ENCODE measurements around the gene NME9. TPM values are rescaled to one million over a fixed set of nuclear protein-coding genes. Genes with fewer than 3 reads are reported as not detected.

NME9 gene
- total RNA-seq, 1 experiment from 2014 or later: not detected

DNA sequence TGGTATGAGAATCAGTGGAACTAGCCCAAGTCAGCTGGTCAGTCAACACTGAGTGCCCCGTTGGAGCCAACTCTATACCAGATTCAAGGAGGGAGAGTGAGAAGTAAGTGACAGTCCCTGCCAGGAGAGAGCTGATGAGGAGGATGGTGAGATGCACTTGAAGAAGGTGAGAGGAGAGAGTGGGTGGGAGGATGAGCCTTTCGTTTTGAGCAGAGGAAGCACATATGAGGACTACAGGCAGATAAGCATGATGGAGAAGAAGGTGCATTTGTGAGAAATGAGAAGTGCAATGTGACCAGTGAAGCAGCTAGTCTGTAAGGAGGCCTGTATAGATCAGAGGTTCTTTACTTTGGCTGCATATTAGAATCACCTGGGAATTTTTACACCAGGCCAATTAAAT is 40.4 kb downstream of the NME9 start:
- DNase-seq (ENCODE audit: extremely low read depth, low read depth): no peak

DNA sequence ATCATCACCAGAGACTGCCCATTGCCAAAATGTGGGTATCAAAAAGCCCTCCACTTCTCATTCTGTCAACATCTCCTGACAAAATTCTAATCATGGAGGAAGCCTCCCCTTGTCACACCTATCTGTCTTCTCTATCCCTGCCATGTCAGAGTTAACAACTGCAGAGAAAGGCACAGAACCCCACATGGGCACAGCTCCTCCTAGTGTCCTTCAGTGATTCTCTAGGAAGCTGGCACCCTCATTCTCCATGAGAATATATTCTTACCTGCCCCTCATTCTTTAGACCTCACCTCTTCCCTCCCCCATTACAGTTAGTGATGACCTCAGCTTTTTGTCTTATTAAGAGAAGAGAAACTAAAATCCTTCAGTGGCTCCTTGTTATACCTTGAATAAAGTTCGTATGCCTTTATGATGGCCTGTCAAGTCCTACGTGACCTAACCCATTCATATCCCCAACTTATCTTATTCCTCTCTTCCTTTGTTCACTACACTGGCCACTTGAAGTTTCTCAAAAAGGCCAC is 44.6 kb downstream of the NME9 start:
- no peak for DNase-seq (ENCODE audit: extremely low read depth, low read depth)

DNA sequence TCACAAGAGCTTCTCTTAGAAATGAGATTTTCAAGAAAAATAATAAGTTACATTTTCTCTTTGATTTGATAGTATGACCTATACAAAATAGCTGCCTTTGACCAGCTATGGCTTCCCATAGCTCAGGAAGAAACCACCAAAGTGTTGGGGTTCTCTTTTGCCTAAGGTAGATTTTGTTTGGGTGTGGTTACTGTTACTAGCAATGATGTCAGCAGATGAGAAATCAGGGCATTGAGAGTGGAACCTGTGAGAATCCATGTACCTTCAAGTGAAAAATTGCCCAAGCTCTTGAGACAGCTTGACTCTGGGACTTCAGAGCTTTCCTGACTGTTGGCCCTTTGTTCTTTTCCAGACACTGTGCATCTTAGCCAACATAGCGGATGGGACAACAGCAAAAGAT is 45.6 kb downstream of the NME9 start:
- DNase-seq (ENCODE audit: extremely low read depth, low read depth): no peak

DNA sequence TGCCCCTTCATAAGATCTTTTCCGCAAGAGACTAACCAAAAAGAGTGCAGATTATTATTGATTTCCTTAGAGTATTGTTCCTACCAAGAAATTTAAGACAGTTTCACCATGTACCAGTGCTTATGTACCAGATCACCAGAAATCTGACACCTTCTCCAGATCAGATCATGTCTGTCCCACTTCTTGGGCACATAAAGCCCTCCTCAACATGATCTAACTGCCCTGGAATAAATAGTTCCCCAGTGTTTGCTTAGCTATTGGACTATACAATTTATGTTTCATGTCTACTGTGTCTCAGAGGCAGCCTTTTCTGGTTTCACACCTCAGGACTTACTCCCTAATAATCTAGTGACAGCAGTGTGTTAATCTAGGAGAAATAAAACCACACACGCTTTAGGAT is 46.8 kb downstream of the NME9 start:
- DNase-seq (ENCODE audit: extremely low read depth, low read depth): no peak

- DNase-seq (ENCODE audit: extremely low read depth, low read depth): no peak
These were observed 48.1 kb downstream of the NME9 start for GRCh38 chr3:138281561-138281960.

DNA sequence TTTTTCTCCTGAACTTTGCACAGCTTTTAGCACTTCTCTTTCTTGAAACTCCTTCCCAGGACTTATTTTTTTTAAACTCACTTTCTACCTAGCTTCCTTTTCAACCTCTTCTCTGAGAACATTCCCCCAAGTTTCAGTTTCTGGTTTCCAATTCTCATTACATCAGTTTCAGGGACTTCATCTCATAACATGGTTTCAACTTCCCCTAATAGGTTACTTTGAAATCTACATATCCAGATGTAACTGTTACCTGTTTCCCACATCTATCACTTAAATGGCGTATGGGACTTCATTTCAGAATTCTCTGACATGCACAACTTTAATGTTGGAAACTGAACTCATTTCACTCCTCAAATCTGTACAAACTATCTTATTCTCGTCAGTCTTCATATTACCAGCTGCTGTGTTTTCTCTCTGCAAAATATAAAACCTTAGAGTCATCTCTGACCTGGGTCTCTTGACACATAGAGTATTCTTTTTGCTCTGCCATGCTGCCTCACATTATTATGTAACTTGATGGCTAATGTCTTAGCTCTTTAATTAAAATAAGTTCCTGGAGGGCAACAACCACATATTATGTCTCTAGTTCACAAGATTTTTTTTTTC is 58.4 kb downstream of the NME9 start:
- no peak for DNase-seq (ENCODE audit: extremely low read depth, low read depth)

- no peak for DNase-seq (ENCODE audit: extremely low read depth, low read depth)
These were observed 59.4 kb downstream of the NME9 start for GRCh38 chr3:138270245-138270644.

DNA sequence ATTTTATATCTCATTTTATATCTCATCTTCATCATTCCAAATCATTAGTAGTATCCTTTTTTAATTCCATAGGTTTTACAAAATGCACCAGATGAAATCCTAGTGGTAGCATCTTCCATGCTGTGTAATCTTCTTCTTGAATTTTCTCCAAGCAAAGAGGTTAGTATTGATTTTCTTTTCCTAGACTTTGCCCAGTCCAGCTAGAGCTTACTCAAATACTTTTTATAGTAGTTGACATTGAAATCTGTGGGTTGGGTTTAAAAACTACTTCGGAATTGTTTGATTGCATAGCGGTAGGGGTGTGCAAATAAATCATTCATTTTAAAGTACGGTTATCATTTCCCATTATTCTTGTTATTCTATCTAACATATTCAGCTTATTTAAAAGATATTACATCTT is 62.6 kb downstream of the NME9 start:
- DNase-seq (ENCODE audit: extremely low read depth, low read depth): no peak

DNA sequence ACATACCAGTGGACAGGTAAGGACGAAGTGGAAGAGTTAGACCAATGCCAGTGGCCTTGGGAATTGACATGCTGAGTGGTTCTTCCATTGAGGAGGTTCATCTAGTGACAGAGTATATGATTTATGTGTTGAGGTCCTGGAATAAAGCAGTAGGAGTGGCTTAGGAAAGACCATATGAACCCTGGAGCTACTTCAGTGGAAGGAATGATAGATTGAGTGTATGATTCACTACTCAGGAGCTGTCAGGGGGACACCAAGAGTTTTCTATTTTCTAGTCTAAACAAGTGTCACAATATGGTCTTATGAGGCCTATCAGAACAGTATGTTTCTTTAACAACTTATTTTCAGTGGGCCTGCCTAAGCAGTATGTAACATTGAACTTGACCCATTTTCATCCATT is 63.9 kb downstream of the NME9 start:
- no peak for DNase-seq (ENCODE audit: extremely low read depth, low read depth)

GRCh38 chr3:138263104-138263503 is 66.5 kb downstream of the NME9 start:
- DNase-seq (ENCODE audit: extremely low read depth, low read depth): no peak

DNA sequence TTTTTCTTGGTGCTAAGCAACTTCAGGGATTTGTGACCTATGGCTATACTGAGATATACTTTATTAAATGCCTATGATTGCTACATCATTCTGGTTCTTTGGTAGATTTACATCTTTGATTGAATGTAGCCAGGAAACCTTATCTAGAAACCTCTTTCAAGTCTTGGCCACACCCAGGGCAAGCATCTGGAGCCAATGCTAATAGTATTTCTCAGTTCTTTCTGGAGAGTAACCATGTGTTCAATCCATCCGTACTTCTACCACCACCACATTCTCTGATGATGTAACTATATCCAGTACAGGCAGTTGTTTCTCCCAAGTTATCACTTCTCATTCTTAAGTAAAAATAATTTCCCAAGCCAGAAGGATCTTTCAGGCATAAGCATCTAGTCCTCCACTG is 69.0 kb downstream of the NME9 start:
- no peak for DNase-seq (ENCODE audit: extremely low read depth, low read depth)

GRCh38 chr3:138259126-138259525 is 70.5 kb downstream of the NME9 start:
- no peak for DNase-seq (ENCODE audit: extremely low read depth, low read depth)

GRCh38 chr3:138257986-138258385 is 71.7 kb downstream of the NME9 start:
- no peak for DNase-seq (ENCODE audit: extremely low read depth, low read depth)

DNA sequence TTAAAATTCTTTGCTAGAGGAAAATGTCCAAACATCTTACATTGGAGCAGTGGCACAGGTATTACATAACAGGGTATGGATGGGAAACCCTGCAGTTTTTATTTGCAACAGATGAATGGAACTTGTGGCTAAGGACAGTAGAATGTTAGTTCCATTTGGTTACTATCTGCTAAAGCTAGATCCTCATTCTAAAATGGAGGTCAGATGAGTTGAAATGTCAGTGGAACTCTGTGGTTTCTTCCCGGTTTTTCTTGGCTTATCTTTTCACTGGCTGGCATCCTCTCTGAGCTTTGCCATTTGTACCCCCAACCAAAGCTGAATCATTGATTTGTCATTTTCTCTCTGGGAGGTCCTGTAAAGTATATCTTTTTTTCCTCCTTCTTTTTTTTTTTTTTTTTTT is 73.6 kb downstream of the NME9 start:
- DNase-seq (ENCODE audit: extremely low read depth, low read depth): no peak

DNA sequence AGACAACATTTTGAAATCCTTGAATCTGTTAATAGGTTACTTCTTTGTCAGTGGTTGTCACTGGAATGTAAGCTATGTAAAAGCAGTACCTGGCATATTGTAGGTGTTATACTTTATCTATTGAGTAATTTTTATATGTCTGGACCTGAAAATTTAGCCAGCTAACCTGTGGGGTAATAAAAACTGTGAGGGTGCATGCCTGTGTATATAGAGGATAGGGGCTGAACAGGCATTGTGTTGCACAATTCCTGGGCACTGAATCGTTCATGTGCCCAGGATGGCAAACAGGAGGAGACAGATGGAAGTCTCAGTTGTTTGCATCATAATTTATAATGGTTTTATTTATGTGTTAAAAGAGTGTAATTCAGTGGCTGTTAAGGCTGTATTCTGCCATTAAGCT is 75.4 kb downstream of the NME9 start:
- no peak for DNase-seq (ENCODE audit: extremely low read depth, low read depth)

DNA sequence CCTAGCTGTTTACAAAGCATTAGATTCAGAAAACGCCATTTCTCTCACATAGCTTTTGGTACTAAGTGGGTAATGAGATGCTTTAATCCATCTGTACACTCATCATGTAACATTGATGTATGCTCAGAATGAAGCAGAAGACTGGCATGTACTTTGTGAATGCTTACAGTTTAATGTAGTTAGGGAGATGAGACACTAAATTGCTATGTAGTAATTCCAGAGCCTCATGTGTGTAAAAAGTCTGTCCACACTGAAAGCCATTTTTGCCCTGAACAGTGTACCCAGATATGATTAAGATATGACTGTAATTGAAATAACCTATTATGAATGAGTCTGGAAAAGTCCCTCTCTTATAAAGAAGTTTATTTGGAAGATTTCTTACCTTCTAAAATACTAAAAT is 76.0 kb downstream of the NME9 start:
- DNase-seq (ENCODE audit: extremely low read depth, low read depth): no peak

Other genes with a start within 250 kb of the NME9 start
- gene DZIP1L, start 214.2 kb downstream of the NME9 start, total RNA-seq (2014; rRNA removed; shearing (Covaris generic)): 2.5 and 4.7 TPM in 2 replicates
- gene A4GNT, start 197.5 kb downstream of the NME9 start, total RNA-seq (2014; rRNA removed; shearing (Covaris generic)): not detected in 2 replicates
- gene DBR1, start 154.9 kb downstream of the NME9 start, total RNA-seq (2014; rRNA removed; shearing (Covaris generic)): 14.0 and 14.8 TPM in 2 replicates
- 13.9 and 18.4 TPM in 2 replicates for gene ARMC8, start 142.6 kb downstream of the NME9 start, total RNA-seq (2014; rRNA removed; shearing (Covaris generic))
- 1.1 and 1.7 TPM in 2 replicates for gene MRAS, start 18.7 kb upstream of the NME9 start, total RNA-seq (2014; rRNA removed; shearing (Covaris generic))
- gene ESYT3, start 104.8 kb upstream of the NME9 start, total RNA-seq (2014; rRNA removed; shearing (Covaris generic)): 1.5 and 2.6 TPM in 2 replicates

All from NCI-H460 (cell line).